Measurements from ENCODE around the gene H1-8.
"Not testable (repeated sequence)": the region's sequence is repeated elsewhere in the genome, so short reads cannot be mapped to it uniquely, and the experiment has no call there.

H1-8 gene

GRCh38 chr3:129534428-129535027 lies 8.4 kb upstream of the H1-8 start:
- no peak for DNase-seq

GRCh38 chr3:129535075-129535474 lies 7.9 kb upstream of the H1-8 start:
- no peak for DNase-seq

GRCh38 chr3:129536374-129536667 lies 6.7 kb upstream of the H1-8 start:
- no peak for DNase-seq

- DNase-seq, result no peak
Measured at GRCh38 chr3:129536804-129537203, 6.2 kb upstream of the H1-8 start.

- no peak for DNase-seq
Measured at GRCh38 chr3:129539206-129539605, 3.8 kb upstream of the H1-8 start.

GRCh38 chr3:129540776-129541516 lies 2.0 kb upstream of the H1-8 start:
- DNase-seq, result no peak

GRCh38 chr3:129542747-129543146 lies 228 bp upstream of the H1-8 start:
- no peak for DNase-seq

- no peak for DNase-seq
Measured at GRCh38 chr3:129543999-129544398, 1.0 kb downstream of the H1-8 start.

- not testable (repeated sequence) for DNase-seq
Measured at GRCh38 chr3:129545951-129546350, 3.0 kb downstream of the H1-8 start.

- no peak for DNase-seq
Measured at GRCh38 chr3:129547241-129547640, 4.3 kb downstream of the H1-8 start.

GRCh38 chr3:129548104-129548965 lies 5.4 kb downstream of the H1-8 start:
- DNase-seq, result no peak

GRCh38 chr3:129549006-129549800 lies 6.2 kb downstream of the H1-8 start:
- DNase-seq, result peak; percentile 55

GRCh38 chr3:129549805-129550204 lies 6.8 kb downstream of the H1-8 start:
- DNase-seq, result no peak

GRCh38 chr3:129552287-129553050 lies 9.5 kb downstream of the H1-8 start:
- no peak for DNase-seq

- DNase-seq, result peak; percentile 11
Measured at GRCh38 chr3:129553171-129553570, 10.2 kb downstream of the H1-8 start.

GRCh38 chr3:129553719-129554118 lies 10.7 kb downstream of the H1-8 start:
- DNase-seq, result no peak

GRCh38 chr3:129554356-129555152 lies 11.6 kb downstream of the H1-8 start:
- peak; percentile 42 for DNase-seq

GRCh38 chr3:129555153-129555550 lies 12.2 kb downstream of the H1-8 start:
- DNase-seq, result no peak

- no peak for DNase-seq
Measured at GRCh38 chr3:129555616-129556357, 12.8 kb downstream of the H1-8 start.

GRCh38 chr3:129556358-129556695 lies 13.4 kb downstream of the H1-8 start:
- DNase-seq, result no peak
